ENCODE data around the gene ANTXR2. TPM values are rescaled to one million over a fixed set of nuclear protein-coding genes. Genes with fewer than 3 reads are reported as not detected.

ANTXR2 gene
- total and polyA plus RNA-seq, 2 of the 8 experiments (the other 6 are each of a cell fraction or from before 2014, with no cell fraction given): 1.1 to 7.5 TPM

- no peak for TF ChIP-seq NANOG (IDR thresholded peaks at IDR 0.05; ENCODE audit: insufficient read depth, low read depth, low read length, poor library complexity, severe bottlenecking)
- TF ChIP-seq BCL11A (IDR thresholded peaks at IDR 0.05; ENCODE audit: low read depth in 2 of 2, low read length in 2 of 2): no peak
- no peak for TF ChIP-seq HDAC6 (IDR thresholded peaks at IDR 0.05; ENCODE audit: low read depth, low read length)
- no peak for TF ChIP-seq CHD7 (IDR thresholded peaks at IDR 0.05; ENCODE audit: insufficient replicate concordance, low read length)
- TF ChIP-seq POLR2A (IDR thresholded peaks at IDR 0.05; ENCODE audit: control extremely low read depth in 1 of 2, low read depth in 2 of 2, low read length in 2 of 2): no peak
- no peak for TF ChIP-seq CBX8 (IDR thresholded peaks at IDR 0.05; ENCODE audit: borderline replicate concordance, low read depth, low read length)
Measured at GRCh38 chr4:79898055-79898454, 175.0 kb downstream of the ANTXR2 start (continued).

Measured in H1 (cell line).